Measurements from ENCODE around the gene CCL3. TPM values are rescaled to one million over a fixed set of nuclear protein-coding genes. Genes with fewer than 3 reads are reported as not detected.

CCL3 gene
- total RNA-seq, 1 experiment from 2014 or later = 0.98 TPM

DNA sequence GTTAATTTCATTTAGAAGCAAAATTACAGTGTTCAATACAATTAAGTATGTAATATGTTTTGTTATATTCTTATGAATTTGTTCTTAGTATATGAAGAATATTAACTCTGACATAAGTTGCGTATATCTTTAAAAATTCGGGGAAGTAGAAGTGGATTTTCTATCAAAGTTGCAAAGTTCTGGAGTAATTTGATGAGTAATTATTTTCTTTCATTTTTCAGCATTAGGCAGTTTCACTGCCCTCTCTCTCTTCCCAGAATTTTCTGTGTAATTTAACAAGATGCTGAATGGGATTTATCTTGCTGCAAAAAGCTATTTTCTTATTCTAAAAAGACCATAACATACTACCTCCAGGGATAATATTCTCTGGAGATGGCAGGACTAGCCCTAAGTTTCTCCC is 34.8 kb downstream of the CCL3 start:
- H3K4me2 ChIP-seq (ENCODE audit: low read length) = no peak overlapping the region
- H3K36me3 ChIP-seq (ENCODE audit: control insufficient read depth in 1 of 2, insufficient read depth in 2 of 2, low read length in 2 of 2) = no peaks in the 10 kb centered on the region
- no peaks in the 10 kb centered on the region for H3K9me3 ChIP-seq (ENCODE audit: control insufficient read depth in 1 of 2, insufficient read depth in 1 of 2, low read depth in 1 of 2, low read length in 2 of 2)
- no peaks in the 10 kb centered on the region for H4K20me1 ChIP-seq (ENCODE audit: insufficient read depth)
- DNase-seq (ENCODE audit: low read depth, low spot score) (no peak), ATAC-seq (no peak)
- no peaks in the 10 kb centered on the region for H3K9me2 ChIP-seq (ENCODE audit: insufficient read depth)
- no peaks in the 10 kb centered on the region for H3K4me1 ChIP-seq (ENCODE audit: control insufficient read depth in 1 of 2, insufficient read depth in 2 of 2, low read length in 2 of 2)
- no peaks in the 10 kb centered on the region for H3K79me2 ChIP-seq (ENCODE audit: insufficient read depth, low read length)
- no peak overlapping the region for H3K9ac ChIP-seq (ENCODE audit: low read length)
- TF ChIP-seq CEBPB (IDR thresholded peaks at IDR 0.05; ENCODE audit: low read depth) (no peak), CBX3 (IDR thresholded peaks at IDR 0.05; ENCODE audit: low read depth) (no peak), JUND (IDR thresholded peaks at IDR 0.05) (no peak), POLR2A (IDR thresholded peaks at IDR 0.05; ENCODE audit: borderline replicate concordance, extremely low read depth, insufficient read depth, insufficient read length) (no peak), ELF1 (IDR thresholded peaks at IDR 0.05; ENCODE audit: borderline replicate concordance, low read depth) (no peak), ZFX (IDR thresholded peaks at IDR 0.05) (no peak), ZNF274 (IDR thresholded peaks at IDR 0.05; ENCODE audit: low read depth, low read length) (no peak)
- TF ChIP-seq, protein P1, sequence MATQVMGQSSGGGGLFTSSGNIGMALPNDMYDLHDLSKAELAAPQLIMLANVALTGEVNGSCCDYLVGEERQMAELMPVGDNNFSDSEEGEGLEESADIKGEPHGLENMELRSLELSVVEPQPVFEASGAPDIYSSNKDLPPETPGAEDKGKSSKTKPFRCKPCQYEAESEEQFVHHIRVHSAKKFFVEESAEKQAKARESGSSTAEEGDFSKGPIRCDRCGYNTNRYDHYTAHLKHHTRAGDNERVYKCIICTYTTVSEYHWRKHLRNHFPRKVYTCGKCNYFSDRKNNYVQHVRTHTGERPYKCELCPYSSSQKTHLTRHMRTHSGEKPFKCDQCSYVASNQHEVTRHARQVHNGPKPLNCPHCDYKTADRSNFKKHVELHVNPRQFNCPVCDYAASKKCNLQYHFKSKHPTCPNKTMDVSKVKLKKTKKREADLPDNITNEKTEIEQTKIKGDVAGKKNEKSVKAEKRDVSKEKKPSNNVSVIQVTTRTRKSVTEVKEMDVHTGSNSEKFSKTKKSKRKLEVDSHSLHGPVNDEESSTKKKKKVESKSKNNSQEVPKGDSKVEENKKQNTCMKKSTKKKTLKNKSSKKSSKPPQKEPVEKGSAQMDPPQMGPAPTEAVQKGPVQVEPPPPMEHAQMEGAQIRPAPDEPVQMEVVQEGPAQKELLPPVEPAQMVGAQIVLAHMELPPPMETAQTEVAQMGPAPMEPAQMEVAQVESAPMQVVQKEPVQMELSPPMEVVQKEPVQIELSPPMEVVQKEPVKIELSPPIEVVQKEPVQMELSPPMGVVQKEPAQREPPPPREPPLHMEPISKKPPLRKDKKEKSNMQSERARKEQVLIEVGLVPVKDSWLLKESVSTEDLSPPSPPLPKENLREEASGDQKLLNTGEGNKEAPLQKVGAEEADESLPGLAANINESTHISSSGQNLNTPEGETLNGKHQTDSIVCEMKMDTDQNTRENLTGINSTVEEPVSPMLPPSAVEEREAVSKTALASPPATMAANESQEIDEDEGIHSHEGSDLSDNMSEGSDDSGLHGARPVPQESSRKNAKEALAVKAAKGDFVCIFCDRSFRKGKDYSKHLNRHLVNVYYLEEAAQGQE (IDR thresholded peaks at IDR 0.05; ENCODE audit: low read depth) = no peak
- TF ChIP-seq, protein P2, sequence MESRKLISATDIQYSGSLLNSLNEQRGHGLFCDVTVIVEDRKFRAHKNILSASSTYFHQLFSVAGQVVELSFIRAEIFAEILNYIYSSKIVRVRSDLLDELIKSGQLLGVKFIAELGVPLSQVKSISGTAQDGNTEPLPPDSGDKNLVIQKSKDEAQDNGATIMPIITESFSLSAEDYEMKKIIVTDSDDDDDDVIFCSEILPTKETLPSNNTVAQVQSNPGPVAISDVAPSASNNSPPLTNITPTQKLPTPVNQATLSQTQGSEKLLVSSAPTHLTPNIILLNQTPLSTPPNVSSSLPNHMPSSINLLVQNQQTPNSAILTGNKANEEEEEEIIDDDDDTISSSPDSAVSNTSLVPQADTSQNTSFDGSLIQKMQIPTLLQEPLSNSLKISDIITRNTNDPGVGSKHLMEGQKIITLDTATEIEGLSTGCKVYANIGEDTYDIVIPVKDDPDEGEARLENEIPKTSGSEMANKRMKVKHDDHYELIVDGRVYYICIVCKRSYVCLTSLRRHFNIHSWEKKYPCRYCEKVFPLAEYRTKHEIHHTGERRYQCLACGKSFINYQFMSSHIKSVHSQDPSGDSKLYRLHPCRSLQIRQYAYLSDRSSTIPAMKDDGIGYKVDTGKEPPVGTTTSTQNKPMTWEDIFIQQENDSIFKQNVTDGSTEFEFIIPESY (IDR thresholded peaks at IDR 0.05; ENCODE audit: extremely low read depth, insufficient replicate concordance, low read length) = no peak
- ChIA-PET POLR2A (no interaction called here), RAD21 (ENCODE audit: low non-redundant PET in 1 of 2, low total read pairs in 2 of 2, uncharacterized antibody in 2 of 2, unreplicated experiment in 2 of 2) (no interaction called here), CTCF (no interaction called here)
- H3K4me3 ChIP-seq (replicated peaks in 1 of 2; ENCODE audit: low read depth in 1 of 2, low read length in 2 of 2) = no peak overlapping the region
- no TSS peak for BruUV-seq (replicated peaks)
- intact Hi-C loops (cut with micrococcal nuclease) = no loop called here
- 0 out of 2 replicates have a peak, but pooled peaks cover 3% of the 10 kb centered on the region for H3K27me3 ChIP-seq (ENCODE audit: insufficient read depth, low read length)
- no peak overlapping the region for H2AFZ ChIP-seq (ENCODE audit: low read depth, low read length, poor library complexity, severe bottlenecking)
- no peak overlapping the region for H3K27ac ChIP-seq (ENCODE audit: low read depth, low read length)
